CD8-positive, alpha-beta memory T cell (primary cell): Measurements from ENCODE around the gene GNAL. TPM values are rescaled to one million over a fixed set of nuclear protein-coding genes. Genes with fewer than 3 reads are reported as not detected.
A peak's percentile ranks its signal among the peaks of the same experiment; 100 is the strongest.

ENCODE experiments used
- CTCF ChIA-PET: fragments of 350-600 bp; sonication (Branson Sonifier 250); formaldehyde crosslinking; loops from one replicate; lab custom pipeline; 2021; ENCODE audit warnings: antibody characterized with exemption; lab: Charles Lee
- POLR2A ChIA-PET: fragments of 350-600 bp; sonication (Branson Sonifier 250); formaldehyde crosslinking; loops from one replicate; lab custom pipeline; 2021; ENCODE audit warnings: antibody characterized with exemption; lab: Charles Lee
- DNase-seq, 5 donors: peaks; one replicate each; pipeline versions ENCODE4 v3.0.0 to v3.0.0-alpha.2; 2020 to 2022; ENCODE audit warnings: mixed read lengths in 1 of 5
- H3K27ac ChIP-seq: one replicate; pipeline ENCODE4 v1.7.0; 2013; ENCODE audit warnings: low read depth, mild to moderate bottlenecking, low read length, moderate library complexity
- H3K27me3 ChIP-seq: 2 replicates; pipeline ENCODE4 v1.7.0; 2013; ENCODE audit warnings: low read length, mild to moderate bottlenecking; ENCODE audit not compliant: insufficient read depth, poor library complexity, severe bottlenecking
- H3K36me3 ChIP-seq: 2 replicates; pipeline ENCODE4 v1.7.0; 2013; ENCODE audit warnings: mild to moderate bottlenecking, low read length, moderate library complexity; ENCODE audit not compliant: insufficient read depth
- H3K4me1 ChIP-seq: 2 replicates; pipeline ENCODE4 v1.7.0; 2013; ENCODE audit warnings: mild to moderate bottlenecking, low read length, moderate library complexity; ENCODE audit not compliant: insufficient read depth
- H3K4me3 ChIP-seq: 2 replicates; pipeline ENCODE4 v1.7.0; 2013; ENCODE audit warnings: mild to moderate bottlenecking, low read length
- H3K9me3 ChIP-seq: 2 replicates; pipeline ENCODE4 v1.7.0; 2013; ENCODE audit warnings: mild to moderate bottlenecking, low read length
- H3K27ac Mint-ChIP-seq, 8 donors: one replicate each; pipeline ENCODE4 v1.8.0; 2020 to 2021; ENCODE audit warnings: mixed read lengths in 8 of 8, mild to moderate bottlenecking in 6 of 8, inconsistent platforms in 3 of 8, moderate library complexity in 3 of 8
- H3K27me3 Mint-ChIP-seq, 2 donors: one replicate each; pipeline ENCODE4 v1.8.0; 2020 to 2021; ENCODE audit warnings: mixed read lengths in 2 of 2, mild to moderate bottlenecking in 1 of 2, moderate library complexity in 1 of 2
- H3K36me3 Mint-ChIP-seq, 3 donors: one replicate each; pipeline ENCODE4 v1.8.0; 2020 to 2021; ENCODE audit warnings: mixed read lengths in 3 of 3, inconsistent platforms in 1 of 3, mild to moderate bottlenecking in 1 of 3
- H3K4me1 Mint-ChIP-seq, 3 donors: one replicate each; pipeline ENCODE4 v1.8.0; 2020 to 2021; ENCODE audit warnings: mixed read lengths in 3 of 3, inconsistent platforms in 1 of 3, mild to moderate bottlenecking in 1 of 3
- H3K4me3 Mint-ChIP-seq, 7 donors: one replicate each; pipeline ENCODE4 v1.8.0; 2020 to 2021; ENCODE audit warnings: mixed read lengths in 7 of 7, mild to moderate bottlenecking in 6 of 7, moderate library complexity in 4 of 7, inconsistent platforms in 2 of 7
- H3K9me3 Mint-ChIP-seq, 5 donors: one replicate each; pipeline ENCODE4 v1.8.0; 2020 to 2022; ENCODE audit warnings: mixed read lengths in 5 of 5, mild to moderate bottlenecking in 3 of 5, moderate library complexity in 2 of 5, inconsistent platforms in 1 of 5
- polyA plus RNA-seq: library from polyadenylated mRNA; unstranded; fragments of 300-500 nt; fragmentation: Illumina TruSeq; gene quantifications from one replicate; pipeline ENCODE4 v1.2.3, GENCODE V29; 2021
- total RNA-seq, 2 experiments: library from RNA; stranded (reverse); gene quantifications; one replicate each; pipeline ENCODE4 v1.2.3, GENCODE V29; 2021

The GNAL gene
- total and polyA plus RNA-seq, 3 experiments from 2014 or later = 0.04 to 0.38 TPM; not detected in 1

DNA sequence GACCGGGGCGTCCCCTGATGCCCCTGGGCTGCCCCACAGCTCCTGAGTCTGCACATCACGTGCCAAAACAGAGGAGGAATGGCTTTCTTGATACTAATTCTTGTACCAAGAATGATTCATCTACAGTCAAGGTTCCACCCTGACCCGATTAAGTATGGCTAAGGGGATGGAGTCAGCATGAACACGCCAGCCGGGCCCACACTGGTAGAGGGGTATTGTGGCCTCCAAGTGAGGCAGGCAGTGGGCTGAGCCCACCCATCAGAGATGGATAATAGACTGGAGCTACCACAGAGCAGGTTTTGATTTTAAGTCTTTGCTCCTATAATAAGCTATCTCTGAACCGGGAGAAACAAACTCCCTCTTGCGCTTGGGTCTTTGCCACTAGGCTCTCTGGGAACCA, 17.9 kb upstream of the GNAL start:
- no peaks in the 10 kb centered on the region for H3K9me3 Mint-ChIP-seq
- Histone ChIP-seq H3K9me3 (no peaks in the 10 kb centered on the region), H3K27me3 (no peaks in the 10 kb centered on the region), H3K4me3 (no peak overlapping the region), H3K4me1 (no peaks in the 10 kb centered on the region), H3K27ac (no peak overlapping the region), H3K36me3 (no peaks in the 10 kb centered on the region)
- no peaks in the 10 kb centered on the region for H3K4me1 Mint-ChIP-seq
- H3K27me3 Mint-ChIP-seq = peaks cover 8 to 20% of the 10 kb centered on the region in 2 donors
- no peak overlapping the region for H3K27ac Mint-ChIP-seq
- ChIA-PET CTCF (no interaction called here), POLR2A (no interaction called here)
- H3K36me3 Mint-ChIP-seq = no peaks in the 10 kb centered on the region
- no peak overlapping the region for H3K4me3 Mint-ChIP-seq
- DNase-seq = no peak

GRCh38 chr18:11672198-11672597, 16.9 kb upstream of the GNAL start:
- H3K4me1 Mint-ChIP-seq = no peaks in the 10 kb centered on the region
- H3K36me3 ChIP-seq = no peaks in the 10 kb centered on the region
- H3K36me3 Mint-ChIP-seq = no peaks in the 10 kb centered on the region
- no peaks in the 10 kb centered on the region for H3K27me3 ChIP-seq
- no peaks in the 10 kb centered on the region for H3K9me3 Mint-ChIP-seq
- no peak overlapping the region for H3K27ac Mint-ChIP-seq
- ChIA-PET POLR2A (no interaction called here), CTCF (no interaction called here)
- H3K27ac ChIP-seq = no peak overlapping the region
- H3K27me3 Mint-ChIP-seq = peaks cover 8 to 19% of the 10 kb centered on the region in 2 donors
- DNase-seq = no peak
- H3K4me3 ChIP-seq = no peak overlapping the region
- no peak overlapping the region for H3K4me3 Mint-ChIP-seq
- no peaks in the 10 kb centered on the region for H3K9me3 ChIP-seq
- H3K4me1 ChIP-seq = no peaks in the 10 kb centered on the region

DNA sequence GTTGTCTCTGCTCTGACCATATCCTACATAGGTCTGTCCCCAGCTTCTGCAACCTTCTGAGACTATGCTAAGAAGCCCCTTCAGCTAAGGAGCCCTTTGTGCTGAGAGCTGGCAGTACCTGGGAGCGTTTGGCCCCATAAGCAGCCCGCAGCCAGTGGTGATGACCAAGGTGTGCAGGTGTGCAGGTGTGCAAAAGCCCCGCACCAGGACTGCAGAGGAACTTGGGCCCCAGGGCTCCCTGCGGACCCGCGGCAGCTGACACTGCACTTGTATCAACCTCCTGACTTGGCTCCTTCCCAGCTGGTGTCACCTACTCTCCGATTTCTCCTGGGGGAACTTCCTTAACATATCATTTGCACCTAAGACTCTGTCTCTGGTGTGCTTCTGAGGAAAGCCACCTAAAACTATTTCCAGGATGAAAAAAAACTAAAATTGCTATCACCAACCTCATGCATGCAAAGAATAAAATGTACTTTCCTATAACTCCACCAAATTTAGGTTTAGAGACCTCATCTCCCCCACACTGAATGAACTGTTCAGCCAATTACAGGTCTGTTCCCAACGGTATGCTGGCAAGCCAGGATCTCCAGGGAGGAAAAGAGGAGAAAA, 16.1 kb upstream of the GNAL start:
- Mint-ChIP-seq H3K36me3 (no peaks in the 10 kb centered on the region), H3K27ac (no peak overlapping the region), H3K4me1 (no peaks in the 10 kb centered on the region), H3K27me3 (peaks cover 8 to 19% of the 10 kb centered on the region in 2 donors), H3K9me3 (no peaks in the 10 kb centered on the region), H3K4me3 (no peak overlapping the region)
- ChIA-PET CTCF (no interaction called here), POLR2A (no interaction called here)
- H3K36me3 ChIP-seq = no peaks in the 10 kb centered on the region
- H3K4me3 ChIP-seq = no peak overlapping the region
- H3K27me3 ChIP-seq = no peaks in the 10 kb centered on the region
- H3K9me3 ChIP-seq = no peaks in the 10 kb centered on the region
- no peak overlapping the region for H3K27ac ChIP-seq
- DNase-seq = no peak
- H3K4me1 ChIP-seq = no peaks in the 10 kb centered on the region

- H3K36me3 ChIP-seq = no peaks in the 10 kb centered on the region
- H3K27ac ChIP-seq = no peak overlapping the region
- H3K4me1 ChIP-seq = no peaks in the 10 kb centered on the region
- no peaks in the 10 kb centered on the region for H3K9me3 ChIP-seq
- no peak for DNase-seq
- H3K4me1 Mint-ChIP-seq = no peaks in the 10 kb centered on the region
- no peak overlapping the region for H3K27ac Mint-ChIP-seq
- H3K4me3 Mint-ChIP-seq = no peak overlapping the region
- peaks cover 8 to 19% of the 10 kb centered on the region in 2 donors for H3K27me3 Mint-ChIP-seq
- POLR2A ChIA-PET = no interaction called here
- H3K4me3 ChIP-seq = no peak overlapping the region
- no peaks in the 10 kb centered on the region for H3K9me3 Mint-ChIP-seq
- H3K27me3 ChIP-seq = no peaks in the 10 kb centered on the region
- CTCF ChIA-PET = no interaction called here
- H3K36me3 Mint-ChIP-seq = no peaks in the 10 kb centered on the region
Measured at GRCh38 chr18:11673560-11673959, 15.5 kb upstream of the GNAL start.

DNA sequence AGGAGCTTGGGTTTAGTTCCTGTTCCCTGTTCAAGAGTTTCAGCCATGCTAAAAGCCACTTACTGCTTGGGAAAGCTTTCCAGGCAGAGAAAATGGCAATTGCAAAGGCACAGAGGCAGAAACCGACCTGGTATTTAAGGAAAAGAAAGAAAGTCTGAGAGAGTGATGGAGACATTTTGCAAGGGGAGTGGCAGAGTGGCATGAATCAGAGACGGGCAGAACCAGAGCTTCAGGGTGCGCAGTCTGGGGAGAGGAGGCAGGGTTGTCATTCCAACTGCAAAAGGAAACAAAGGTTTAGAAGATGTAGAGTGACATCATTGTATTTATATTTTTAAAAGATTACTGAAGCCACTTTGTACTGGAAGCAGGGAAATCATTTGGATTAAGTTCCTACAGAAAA, 14.9 kb upstream of the GNAL start:
- ChIA-PET POLR2A (no interaction called here), CTCF (no interaction called here)
- H3K9me3 ChIP-seq = no peaks in the 10 kb centered on the region
- no peak overlapping the region for H3K4me3 ChIP-seq
- no peaks in the 10 kb centered on the region for H3K36me3 ChIP-seq
- no peaks in the 10 kb centered on the region for H3K27me3 ChIP-seq
- H3K27ac ChIP-seq = no peak overlapping the region
- H3K4me3 Mint-ChIP-seq = no peak overlapping the region
- no peaks in the 10 kb centered on the region for H3K9me3 Mint-ChIP-seq
- peaks cover 8 to 19% of the 10 kb centered on the region in 2 donors for H3K27me3 Mint-ChIP-seq
- H3K4me1 ChIP-seq = no peaks in the 10 kb centered on the region
- peak overlapping the region in 1 of 8 donors; percentile 62 for H3K27ac Mint-ChIP-seq
- DNase-seq = no peak
- H3K4me1 Mint-ChIP-seq = no peaks in the 10 kb centered on the region
- H3K36me3 Mint-ChIP-seq = no peaks in the 10 kb centered on the region

DNA sequence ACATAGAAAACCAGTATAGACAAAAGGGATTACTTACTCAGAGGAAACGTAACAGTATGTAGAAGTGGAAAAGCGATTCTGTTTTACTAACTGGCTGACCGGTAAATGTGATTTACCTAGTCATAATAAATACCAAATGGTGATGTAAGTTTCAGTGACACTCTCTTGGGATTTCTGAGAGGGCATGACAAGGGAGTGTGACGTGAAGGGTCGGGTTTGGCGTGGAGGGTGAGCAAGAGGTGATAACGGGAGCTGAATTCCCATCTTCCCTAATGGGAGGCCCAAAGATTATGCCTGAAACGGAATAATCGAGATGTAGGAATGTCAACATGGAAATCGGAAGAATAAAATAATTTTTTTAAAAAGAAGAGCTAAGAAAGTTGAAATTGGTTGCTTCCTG, 12.7 kb upstream of the GNAL start:
- H3K27ac ChIP-seq = no peak overlapping the region
- CTCF ChIA-PET = no interaction called here
- H3K9me3 ChIP-seq = no peaks in the 10 kb centered on the region
- no peaks in the 10 kb centered on the region for H3K4me1 Mint-ChIP-seq
- peaks cover 6 to 30% of the 10 kb centered on the region in 2 donors for H3K27me3 Mint-ChIP-seq
- H3K4me3 ChIP-seq = no peak overlapping the region
- no peaks in the 10 kb centered on the region for H3K4me1 ChIP-seq
- no peaks in the 10 kb centered on the region for H3K36me3 Mint-ChIP-seq
- H3K9me3 Mint-ChIP-seq = no peaks in the 10 kb centered on the region
- no peak overlapping the region for H3K27ac Mint-ChIP-seq
- no peaks in the 10 kb centered on the region for H3K36me3 ChIP-seq
- POLR2A ChIA-PET = no interaction called here
- no peak overlapping the region for H3K4me3 Mint-ChIP-seq
- no peak for DNase-seq
- H3K27me3 ChIP-seq = no peaks in the 10 kb centered on the region

DNA sequence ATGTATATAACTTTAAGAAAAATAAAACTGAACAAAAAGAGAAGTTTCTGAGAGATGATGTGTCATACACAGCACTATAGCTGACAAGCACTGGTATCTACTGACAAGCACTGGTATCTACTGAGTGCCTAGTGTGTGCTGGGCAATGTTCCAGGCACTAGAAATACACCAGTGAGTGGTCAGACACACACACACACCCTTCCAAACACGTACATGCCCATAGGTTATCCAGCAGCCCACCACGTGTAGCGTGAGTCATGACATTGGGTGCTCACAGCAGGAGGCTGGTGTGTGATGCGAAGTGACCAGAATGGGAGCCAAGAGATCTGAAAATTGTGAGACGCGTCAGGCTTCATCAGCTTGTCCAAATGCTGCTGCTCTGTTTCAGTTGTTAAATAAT, 12.2 kb upstream of the GNAL start:
- no peak overlapping the region for H3K27ac ChIP-seq
- ChIA-PET POLR2A (no interaction called here), CTCF (no interaction called here)
- no peaks in the 10 kb centered on the region for H3K36me3 ChIP-seq
- Mint-ChIP-seq H3K4me1 (no peaks in the 10 kb centered on the region), H3K27me3 (peaks cover 6 to 32% of the 10 kb centered on the region in 2 donors), H3K27ac (no peak overlapping the region), H3K36me3 (no peaks in the 10 kb centered on the region), H3K4me3 (no peak overlapping the region), H3K9me3 (no peaks in the 10 kb centered on the region)
- no peak for DNase-seq
- no peak overlapping the region for H3K4me3 ChIP-seq
- H3K27me3 ChIP-seq = no peaks in the 10 kb centered on the region
- H3K9me3 ChIP-seq = no peaks in the 10 kb centered on the region
- H3K4me1 ChIP-seq = no peaks in the 10 kb centered on the region

DNA sequence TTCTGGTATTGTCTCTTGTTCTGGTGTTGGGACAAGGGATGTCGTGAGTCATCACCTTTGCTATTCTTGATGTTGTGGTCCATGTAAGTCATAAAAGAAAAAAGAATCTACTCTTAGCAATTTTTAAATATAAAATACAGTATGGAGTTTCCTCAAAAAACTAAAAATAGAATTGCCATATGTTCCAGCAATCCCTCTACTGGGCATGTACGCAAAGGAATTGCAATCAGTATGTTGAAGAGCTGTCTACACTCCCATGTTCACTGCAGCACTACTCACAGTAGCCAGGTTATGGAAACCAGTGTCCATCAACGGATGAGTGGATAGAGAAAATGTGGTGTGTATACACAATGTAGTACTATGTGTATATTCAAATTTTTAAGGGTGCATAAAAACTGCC, 10.9 kb upstream of the GNAL start:
- no peaks in the 10 kb centered on the region for H3K27me3 ChIP-seq
- H3K36me3 ChIP-seq = no peaks in the 10 kb centered on the region
- Mint-ChIP-seq H3K4me3 (peak overlapping the region in 1 of 7 donors; percentile 33), H3K4me1 (no peaks in the 10 kb centered on the region), H3K27ac (no peak overlapping the region), H3K27me3 (peaks cover 6 to 34% of the 10 kb centered on the region in 2 donors), H3K36me3 (no peaks in the 10 kb centered on the region), H3K9me3 (no peaks in the 10 kb centered on the region)
- no peak overlapping the region for H3K4me3 ChIP-seq
- H3K9me3 ChIP-seq = no peaks in the 10 kb centered on the region
- no peak for DNase-seq
- H3K27ac ChIP-seq = no peak overlapping the region
- ChIA-PET POLR2A (no interaction called here), CTCF (no interaction called here)
- no peaks in the 10 kb centered on the region for H3K4me1 ChIP-seq
